Osteoblast (primary cell): ENCODE data around the gene MEF2A. TPM values are rescaled to one million over a fixed set of nuclear protein-coding genes. Genes with fewer than 3 reads are reported as not detected.

Source experiments
- DNase-seq: peaks from one replicate; pipeline ENCODE4 v3.0.0; 2011; ENCODE audit warnings: low spot score, mixed read lengths; ENCODE audit not compliant: insufficient read length; ENCODE audit errors: missing footprints
- H2AFZ ChIP-seq: 2 replicates; pipeline ENCODE4 v1.6.0; 2011; ENCODE audit warnings: mild to moderate bottlenecking, low read length
- H3K27ac ChIP-seq: 2 replicates; pipeline ENCODE4 v1.5.1; 2011; ENCODE audit warnings: mild to moderate bottlenecking, low read depth, low read length, moderate library complexity
- H3K27me3 ChIP-seq: 2 replicates; pipeline ENCODE4 v1.6.0; 2012; ENCODE audit warnings: mild to moderate bottlenecking, control low read depth, inconsistent platforms, low read length, moderate library complexity; ENCODE audit not compliant: insufficient read depth
- H3K36me3 ChIP-seq: 2 replicates; pipeline ENCODE4 v1.5.1; 2011; ENCODE audit warnings: mild to moderate bottlenecking, low read length, control low read depth, moderate library complexity; ENCODE audit not compliant: insufficient read depth
- H3K4me1 ChIP-seq: 2 replicates; pipeline ENCODE4 v1.5.1; 2011; ENCODE audit warnings: mild to moderate bottlenecking, low read length, control low read depth, moderate library complexity; ENCODE audit not compliant: insufficient read depth
- H3K4me2 ChIP-seq: 2 replicates; pipeline ENCODE4 v1.6.0; 2011; ENCODE audit warnings: mild to moderate bottlenecking, low read length; ENCODE audit not compliant: insufficient read depth
- H3K4me3 ChIP-seq: fragments of 200-600 bp; sonication (generic); 3 replicates; pipeline ENCODE4 v1.5.1; 2012; ENCODE audit warnings: mild to moderate bottlenecking, low read length, inconsistent platforms; ENCODE audit not compliant: insufficient read depth
- H3K79me2 ChIP-seq: 2 replicates; pipeline ENCODE4 v1.6.0; 2012; ENCODE audit warnings: mild to moderate bottlenecking, low read length, control low read depth, inconsistent platforms; ENCODE audit not compliant: insufficient read depth
- H3K9me3 ChIP-seq: 2 replicates; pipeline ENCODE4 v1.5.1; 2011; ENCODE audit warnings: low read depth, low read length, control low read depth
- H4K20me1 ChIP-seq: 2 replicates; pipeline ENCODE4 v1.6.0; 2012; ENCODE audit warnings: mild to moderate bottlenecking, low read length, control low read depth; ENCODE audit not compliant: insufficient read depth
- CTCF ChIP-seq: IDR thresholded peaks from 2 replicates; pipeline ENCODE4 v1.5.1; 2011; ENCODE audit warnings: mild to moderate bottlenecking, low read depth, low read length, moderate library complexity; ENCODE audit errors: extremely low read depth
- total RNA-seq: library from RNA; depleted of rRNA; stranded (reverse); fragments of >200 nt; gene quantifications from 2 replicates; pipeline ENCODE4 v1.2.3, GENCODE V29; 2012

The MEF2A gene
- total RNA-seq, 1 donor = 55.4 TPM

DNA sequence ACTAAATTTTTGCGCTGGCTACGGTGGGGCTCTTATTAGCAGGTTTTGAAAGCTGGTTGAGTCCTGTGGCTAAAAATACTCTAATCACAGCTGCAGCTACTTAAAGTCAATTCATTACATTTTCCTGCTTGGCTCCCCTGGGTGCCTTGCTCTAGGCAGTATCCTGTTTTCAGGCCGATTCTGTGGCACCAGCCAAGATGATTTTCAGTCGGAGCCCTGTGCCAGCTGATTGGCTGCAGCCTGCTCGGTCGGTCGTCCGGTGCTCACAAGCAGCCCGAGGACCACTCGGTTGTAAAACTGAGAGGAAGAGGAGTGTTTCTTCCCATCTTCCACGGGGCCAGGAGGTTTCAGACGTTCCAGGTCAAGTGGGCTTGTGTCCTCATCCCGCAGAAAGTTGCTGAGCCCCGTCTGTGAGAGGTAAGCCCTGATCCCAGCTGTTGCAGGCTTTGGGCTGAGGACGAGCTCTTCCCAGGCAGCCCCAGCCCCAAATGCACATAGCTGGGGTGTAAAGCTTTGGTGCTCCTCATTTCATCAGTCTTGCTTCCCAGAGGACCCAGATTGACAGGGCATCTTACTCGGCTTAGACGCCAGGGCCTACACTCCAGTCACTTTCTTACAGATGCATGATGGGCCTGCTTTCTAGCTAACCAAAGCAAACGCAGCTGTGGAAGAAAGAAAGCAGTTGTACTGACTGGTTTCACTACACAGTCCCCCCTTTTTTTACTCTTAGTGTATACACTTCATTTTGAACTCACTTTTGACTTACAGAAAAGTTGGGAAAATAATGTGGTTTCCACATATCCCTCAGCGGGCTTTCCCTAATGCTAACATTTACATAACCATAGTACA lies 151.6 kb downstream of the MEF2A start:
- Histone ChIP-seq H3K4me2 (no peak overlapping the region), H3K36me3 (peaks cover 9% of the 10 kb centered on the region), H3K79me2 (no peaks in the 10 kb centered on the region), H3K27ac (no peak overlapping the region), H2AFZ (no peak overlapping the region), H3K4me3 (no peak overlapping the region), H3K27me3 (no peaks in the 10 kb centered on the region), H3K9me3 (no peaks in the 10 kb centered on the region), H4K20me1 (peaks cover 2% of the 10 kb centered on the region), H3K4me1 (peaks cover 12% of the 10 kb centered on the region)
- no peak for TF ChIP-seq CTCF
- no peak for DNase-seq

DNA sequence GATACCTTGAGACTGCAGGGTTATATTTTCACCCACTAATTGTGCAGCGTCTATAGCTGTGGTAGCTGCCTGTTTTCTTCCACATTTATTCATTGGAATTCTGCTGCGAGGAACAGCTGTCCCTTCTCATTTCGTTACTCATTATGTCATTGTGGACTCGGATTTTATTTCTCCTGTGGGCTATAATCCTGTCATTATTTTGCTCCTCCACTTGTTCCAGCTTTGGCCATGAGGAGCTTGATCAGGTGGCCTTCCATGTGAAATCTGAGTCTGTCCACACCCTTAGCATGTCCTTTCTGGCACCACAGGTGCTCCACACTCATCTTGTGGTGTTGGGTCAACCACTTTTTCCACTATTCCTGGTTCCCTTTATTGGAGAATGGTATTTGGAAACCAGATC lies 152.6 kb downstream of the MEF2A start:
- no peak for TF ChIP-seq CTCF
- Histone ChIP-seq H3K4me3 (no peak overlapping the region), H3K36me3 (no peaks in the 10 kb centered on the region), H3K4me1 (peaks cover 12% of the 10 kb centered on the region), H4K20me1 (peaks cover 2% of the 10 kb centered on the region), H3K79me2 (no peaks in the 10 kb centered on the region), H3K9me3 (no peaks in the 10 kb centered on the region), H3K4me2 (no peak overlapping the region), H3K27ac (no peak overlapping the region), H3K27me3 (no peaks in the 10 kb centered on the region), H2AFZ (no peak overlapping the region)
- DNase-seq = no peak

DNA sequence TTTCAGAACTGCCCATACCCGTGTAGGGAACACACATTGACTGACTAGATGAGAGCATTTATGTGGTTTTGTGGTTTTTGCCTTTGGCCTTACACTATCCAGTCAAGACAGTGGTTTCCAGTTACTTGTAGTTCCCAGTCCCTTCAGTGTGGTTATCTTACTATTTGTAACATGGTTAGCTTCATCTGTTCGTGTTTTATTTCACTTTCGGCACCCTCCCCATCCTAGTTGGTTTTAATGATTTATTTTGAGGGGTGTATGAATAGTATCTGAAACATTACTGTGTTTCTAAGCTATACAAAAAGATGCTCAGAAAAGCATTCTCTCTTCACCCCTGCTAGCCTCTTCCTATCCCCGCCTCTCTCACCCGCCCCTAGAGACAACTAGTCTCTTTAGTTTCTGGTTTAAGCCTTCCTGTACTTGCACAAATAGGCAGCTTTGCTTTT lies 153.3 kb downstream of the MEF2A start:
- no peaks in the 10 kb centered on the region for H3K9me3 ChIP-seq
- no peak overlapping the region for H3K27ac ChIP-seq
- H3K36me3 ChIP-seq = no peaks in the 10 kb centered on the region
- TF ChIP-seq CTCF = no peak
- H3K4me1 ChIP-seq = peaks cover 12% of the 10 kb centered on the region
- H2AFZ ChIP-seq = no peak overlapping the region
- H3K79me2 ChIP-seq = no peaks in the 10 kb centered on the region
- DNase-seq = peak; percentile 80
- peak overlapping the region; percentile 53 for H3K4me2 ChIP-seq
- peaks cover 2% of the 10 kb centered on the region for H4K20me1 ChIP-seq
- peak overlapping the region; percentile 9 for H3K4me3 ChIP-seq
- H3K27me3 ChIP-seq = no peaks in the 10 kb centered on the region

GRCh38 chr15:99720533-99720932 lies 154.7 kb downstream of the MEF2A start:
- no peaks in the 10 kb centered on the region for H3K79me2 ChIP-seq
- H3K4me2 ChIP-seq = no peak overlapping the region
- DNase-seq = no peak
- H4K20me1 ChIP-seq = peaks cover 2% of the 10 kb centered on the region
- no peaks in the 10 kb centered on the region for H3K9me3 ChIP-seq
- no peak overlapping the region for H3K4me3 ChIP-seq
- H3K36me3 ChIP-seq = no peaks in the 10 kb centered on the region
- no peak overlapping the region for H2AFZ ChIP-seq
- no peak for TF ChIP-seq CTCF
- H3K27me3 ChIP-seq = no peaks in the 10 kb centered on the region
- H3K27ac ChIP-seq = no peak overlapping the region
- H3K4me1 ChIP-seq = peaks cover 12% of the 10 kb centered on the region
